Ramos (cell line): ENCODE results near the gene SYNC.
"Not testable (repeated sequence)": the region's sequence is repeated elsewhere in the genome, so short reads cannot be mapped to it uniquely, and the experiment has no call there.

Experiments used
- in situ Hi-C: fragments of 300-500 bp; cut with MboI; formaldehyde crosslinking; loops from one replicate; pipeline ENCODE4 v1.14.3; 2022; ENCODE audit warnings: low sequenced_read_pairs; ENCODE audit not compliant: unreplicated experiment

The SYNC gene

GRCh38 chr1:32650752-32651460, 51.7 kb downstream of the SYNC start, which contains the start of gene RBBP4:
RBBP4 (plus strand) TSS chr1:32651208; CDS start chr1:32651307, 99 bp downstream.
- in situ Hi-C loops, result no loop called here

GRCh38 chr1:32650248-32650751, 52.3 kb downstream of the SYNC start, which contains the start of gene ZBTB8OS:
ZBTB8OS (minus strand) TSS chr1:32650550; CDS start chr1:32650529, 21 bp downstream.
- in situ Hi-C loops, result no loop called here

- in situ Hi-C loops, result no loop called here
These were observed 55.0 kb downstream of the SYNC start for GRCh38 chr1:32647308-32648134.

DNA sequence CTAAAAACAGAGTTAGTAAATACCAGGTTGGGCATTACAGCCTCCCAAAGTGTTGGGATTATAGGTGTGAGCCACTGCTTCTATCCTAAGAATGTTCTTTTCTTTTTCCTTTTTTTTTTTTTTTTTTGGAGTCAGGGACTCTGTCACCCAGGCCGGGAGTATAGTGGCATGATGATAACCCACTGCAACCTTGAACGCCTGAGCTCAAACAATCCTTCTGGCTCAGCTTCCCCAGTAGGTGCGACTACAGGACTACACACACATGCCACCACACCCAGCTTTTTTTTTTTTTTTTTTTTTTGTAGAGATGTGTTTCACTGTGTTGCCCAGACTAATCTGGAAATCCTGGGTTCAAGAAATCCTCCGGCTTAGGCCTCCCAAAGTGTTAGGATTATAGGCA, 58.1 kb downstream of the SYNC start:
- in situ Hi-C loops, result no loop called here

DNA sequence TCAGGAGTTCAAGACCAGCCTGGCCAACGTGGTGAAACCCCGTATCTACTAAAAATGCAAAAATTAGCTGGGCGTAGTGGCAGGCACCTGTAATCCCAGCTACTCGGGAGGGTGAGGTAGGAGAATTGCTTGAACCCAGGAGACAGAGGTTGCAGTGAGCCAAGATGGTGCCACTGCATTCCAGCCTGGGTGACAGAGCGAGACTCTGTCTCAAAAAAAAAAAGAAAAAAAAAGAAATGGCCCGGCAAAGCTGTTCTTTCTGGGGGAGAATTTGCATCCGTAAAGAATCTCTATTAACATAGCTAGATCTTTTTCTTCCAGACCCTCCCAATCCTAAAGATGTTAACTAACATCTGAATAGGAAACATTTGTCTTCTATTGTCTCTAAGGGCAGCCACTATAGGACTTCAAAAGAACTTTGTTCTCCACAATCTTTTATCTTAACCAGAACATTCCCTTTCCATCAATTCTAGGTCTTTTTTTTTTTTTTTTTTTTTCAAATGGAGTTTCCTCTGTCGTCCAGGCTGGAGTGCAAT, 60.2 kb downstream of the SYNC start:
- in situ Hi-C loops, result not testable (repeated sequence)

- in situ Hi-C loops, result no loop called here
These were observed 63.0 kb downstream of the SYNC start for GRCh38 chr1:32639489-32640075.

DNA sequence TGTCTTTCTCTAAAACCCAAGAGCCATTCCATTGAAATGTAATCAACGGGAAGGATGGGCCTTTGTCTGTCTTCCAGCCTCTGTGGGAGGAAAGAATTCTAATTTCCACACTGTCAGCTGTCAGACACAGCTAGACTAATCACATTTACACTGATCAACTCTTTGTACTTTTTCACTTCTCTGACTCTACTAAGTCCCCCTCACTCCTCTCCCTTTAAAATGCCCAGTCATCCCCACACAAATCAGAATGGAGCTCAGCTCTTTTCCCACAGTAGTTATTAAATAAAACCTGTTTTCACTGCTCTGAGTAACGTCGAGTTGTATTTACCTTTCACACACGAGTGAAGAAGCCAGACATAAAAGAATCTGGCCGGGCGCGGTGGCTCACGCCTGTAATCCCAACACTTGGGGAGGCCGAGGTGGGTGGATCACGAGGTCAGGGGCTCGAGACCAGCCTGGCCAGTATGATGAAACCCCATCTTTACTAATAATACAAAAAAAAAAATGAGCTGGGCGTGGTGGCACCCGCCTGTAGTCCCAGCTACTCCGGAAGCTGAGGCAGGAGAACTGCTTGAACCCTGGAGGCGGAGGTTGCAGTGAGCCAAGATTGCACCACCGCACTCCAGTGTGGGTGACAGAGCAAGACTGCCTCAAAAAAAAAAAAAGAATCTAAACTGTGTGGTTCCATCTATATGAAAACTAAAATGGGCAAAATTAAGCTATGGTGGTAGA, 65.5 kb downstream of the SYNC start:
- in situ Hi-C loops, result no loop called here

- in situ Hi-C loops, result no loop called here
These were observed 66.9 kb downstream of the SYNC start for GRCh38 chr1:32635508-32636277.

- in situ Hi-C loops, result no loop called here
These were observed 69.7 kb downstream of the SYNC start for GRCh38 chr1:32632829-32633228.

GRCh38 chr1:32630173-32630572, 72.4 kb downstream of the SYNC start:
- in situ Hi-C loops, result not testable (repeated sequence)
